Measurements from ENCODE around the gene AP3B1.

DNA sequence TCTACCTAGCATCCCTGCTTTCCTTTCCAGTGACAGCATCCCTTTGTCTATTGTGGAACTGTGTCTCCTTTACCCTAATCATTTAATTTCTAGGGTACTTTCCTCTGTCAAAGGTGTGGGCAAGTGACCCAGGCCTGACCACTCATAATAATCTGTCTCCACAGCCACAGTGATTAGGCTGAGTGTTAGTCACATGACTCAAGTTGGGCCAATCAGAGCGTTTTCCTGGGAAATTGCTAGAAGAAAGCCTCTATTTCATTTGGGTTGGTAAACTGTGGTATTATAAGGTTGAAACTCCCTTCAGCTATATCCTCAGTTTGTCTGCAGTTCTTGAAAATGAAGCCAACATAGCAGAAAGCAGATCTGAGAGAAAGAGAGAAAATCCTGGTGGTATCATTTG is 14.2 kb upstream of the AP3B1 start:
- TF ChIP-seq, protein P1, sequence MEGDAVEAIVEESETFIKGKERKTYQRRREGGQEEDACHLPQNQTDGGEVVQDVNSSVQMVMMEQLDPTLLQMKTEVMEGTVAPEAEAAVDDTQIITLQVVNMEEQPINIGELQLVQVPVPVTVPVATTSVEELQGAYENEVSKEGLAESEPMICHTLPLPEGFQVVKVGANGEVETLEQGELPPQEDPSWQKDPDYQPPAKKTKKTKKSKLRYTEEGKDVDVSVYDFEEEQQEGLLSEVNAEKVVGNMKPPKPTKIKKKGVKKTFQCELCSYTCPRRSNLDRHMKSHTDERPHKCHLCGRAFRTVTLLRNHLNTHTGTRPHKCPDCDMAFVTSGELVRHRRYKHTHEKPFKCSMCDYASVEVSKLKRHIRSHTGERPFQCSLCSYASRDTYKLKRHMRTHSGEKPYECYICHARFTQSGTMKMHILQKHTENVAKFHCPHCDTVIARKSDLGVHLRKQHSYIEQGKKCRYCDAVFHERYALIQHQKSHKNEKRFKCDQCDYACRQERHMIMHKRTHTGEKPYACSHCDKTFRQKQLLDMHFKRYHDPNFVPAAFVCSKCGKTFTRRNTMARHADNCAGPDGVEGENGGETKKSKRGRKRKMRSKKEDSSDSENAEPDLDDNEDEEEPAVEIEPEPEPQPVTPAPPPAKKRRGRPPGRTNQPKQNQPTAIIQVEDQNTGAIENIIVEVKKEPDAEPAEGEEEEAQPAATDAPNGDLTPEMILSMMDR (IDR thresholded peaks at IDR 0.05) = no peak
- TF ChIP-seq POLR2A (IDR thresholded peaks at IDR 0.05) (no peak), POLR2AphosphoS5 (IDR thresholded peaks at IDR 0.05) (no peak)

Data from upper lobe of left lung (tissue), 4 donors.